ENCODE data around the gene PRKX.
"Not testable (repeated sequence)": the region's sequence is repeated elsewhere in the genome, so short reads cannot be mapped to it uniquely, and the experiment has no call there.

The PRKX gene

GRCh38 chrX:3653111-3653510, 60.3 kb downstream of the PRKX start:
- DNase-seq (ENCODE audit: low read depth), result no peak

GRCh38 chrX:3651277-3651676, 62.2 kb downstream of the PRKX start:
- DNase-seq (ENCODE audit: low read depth), result peak; percentile 4

- no peak for DNase-seq (ENCODE audit: low read depth)
These were observed 65.4 kb downstream of the PRKX start for GRCh38 chrX:3648084-3648483.

- not testable (repeated sequence) for DNase-seq (ENCODE audit: low read depth)
These were observed 73.4 kb downstream of the PRKX start for GRCh38 chrX:3639858-3640631.

- no peak for DNase-seq (ENCODE audit: low read depth)
These were observed 74.2 kb downstream of the PRKX start for GRCh38 chrX:3639236-3639635.

- DNase-seq (ENCODE audit: low read depth), result peak; percentile 21
These were observed 75.1 kb downstream of the PRKX start for GRCh38 chrX:3638280-3638873.

GRCh38 chrX:3636803-3637202, 76.6 kb downstream of the PRKX start:
- no peak for DNase-seq (ENCODE audit: low read depth)

- DNase-seq (ENCODE audit: low read depth), result no peak
These were observed 82.3 kb downstream of the PRKX start for GRCh38 chrX:3631196-3631595.

GRCh38 chrX:3627594-3627993, 85.9 kb downstream of the PRKX start:
- DNase-seq (ENCODE audit: low read depth), result no peak

GRCh38 chrX:3621414-3621813, 92.0 kb downstream of the PRKX start:
- DNase-seq (ENCODE audit: low read depth), result no peak

GRCh38 chrX:3611744-3612143, 101.7 kb downstream of the PRKX start:
- not testable (repeated sequence) for DNase-seq (ENCODE audit: low read depth)

- peak; percentile 57 for DNase-seq (ENCODE audit: low read depth)
These were observed 103.6 kb downstream of the PRKX start for GRCh38 chrX:3609810-3610209.

GRCh38 chrX:3603026-3603661, 110.3 kb downstream of the PRKX start:
- no peak for DNase-seq (ENCODE audit: low read depth)

- DNase-seq (ENCODE audit: low read depth), result no peak
These were observed 113.5 kb downstream of the PRKX start for GRCh38 chrX:3599802-3600430.

- DNase-seq (ENCODE audit: low read depth), result no peak
These were observed 114.7 kb downstream of the PRKX start for GRCh38 chrX:3598709-3599108.

GRCh38 chrX:3598046-3598605, 115.3 kb downstream of the PRKX start:
- no peak for DNase-seq (ENCODE audit: low read depth)

- no peak for DNase-seq (ENCODE audit: low read depth)
These were observed 121.3 kb downstream of the PRKX start for GRCh38 chrX:3592184-3592583.

GRCh38 chrX:3589474-3589873, 124.0 kb downstream of the PRKX start:
- no peak for DNase-seq (ENCODE audit: low read depth)

- no peak for DNase-seq (ENCODE audit: low read depth)
These were observed 127.7 kb downstream of the PRKX start for GRCh38 chrX:3585719-3586118.

- DNase-seq (ENCODE audit: low read depth), result no peak
These were observed 128.9 kb downstream of the PRKX start for GRCh38 chrX:3584415-3584996.

- no peak for DNase-seq (ENCODE audit: low read depth)
These were observed 131.0 kb downstream of the PRKX start for GRCh38 chrX:3582451-3582850.

- DNase-seq (ENCODE audit: low read depth), result no peak
These were observed 131.8 kb downstream of the PRKX start for GRCh38 chrX:3581609-3582108.

Measured in GM04504 (cell line).